Measurements from ENCODE around the gene LZIC.

GRCh38 chr1:9929431-9930385 is 13.5 kb downstream of the LZIC start:
- TF ChIP-seq CTCF (conservative IDR thresholded peaks at IDR 0.05; ENCODE audit: low read depth, low read length) (no peak), EZH2 (IDR thresholded peaks at IDR 0.05; ENCODE audit: low read length, unreplicated experiment) (no peak)
